ENCODE measurements around the gene RPS6KL1.

The RPS6KL1 gene

DNA sequence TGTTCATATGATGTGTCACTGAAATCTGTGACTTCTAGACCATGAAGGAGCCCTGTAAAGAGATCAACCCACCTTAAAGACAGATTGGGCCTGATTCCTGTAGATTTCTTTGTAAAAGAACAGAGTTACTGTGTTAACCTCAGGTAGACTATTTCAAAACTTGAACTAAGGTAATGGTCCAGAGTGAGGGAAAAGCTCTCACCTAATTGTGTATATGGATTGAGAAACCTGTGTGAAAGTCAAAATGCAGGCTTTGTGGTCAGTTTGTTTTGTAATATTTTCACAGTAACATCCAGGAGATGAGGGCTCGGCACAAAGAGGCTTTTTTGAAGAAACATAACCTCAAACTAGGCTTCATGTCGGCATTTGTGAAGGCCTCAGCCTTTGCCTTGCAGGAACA is 25.0 kb downstream of the RPS6KL1 start:
- Histone ChIP-seq H3K4me2 (ENCODE audit: insufficient read depth, low read length) (no peak overlapping the region), H3K36me3 (ENCODE audit: insufficient read depth, low read length) (peaks cover 98% of the 10 kb centered on the region), H2AFZ (ENCODE audit: low read depth, low read length) (no peak overlapping the region), H3K9ac (ENCODE audit: low read depth, low read length) (no peak overlapping the region), H3K27ac (ENCODE audit: low read length) (no peak overlapping the region), H3K9me3 (ENCODE audit: insufficient read depth, low read length, severe bottlenecking) (no peaks in the 10 kb centered on the region), H3K4me1 (ENCODE audit: insufficient read depth, low read length) (no peaks in the 10 kb centered on the region), H3K4me3 (ENCODE audit: low read depth in 1 of 2, low read length in 2 of 2) (no peak overlapping the region), H4K20me1 (ENCODE audit: insufficient read depth, low read length) (peaks cover 9% of the 10 kb centered on the region; the same call in 1 of the 2 replicates), H3K27me3 (ENCODE audit: insufficient read depth, low read length, poor library complexity) (no peaks in the 10 kb centered on the region), H3K79me2 (ENCODE audit: insufficient read depth, low read length) (0 out of 2 replicates have a peak, but pooled peaks cover 3% of the 10 kb centered on the region)
- no peak for ATAC-seq (ENCODE audit: insufficient read depth, low read depth)
- TF ChIP-seq, protein P1, sequence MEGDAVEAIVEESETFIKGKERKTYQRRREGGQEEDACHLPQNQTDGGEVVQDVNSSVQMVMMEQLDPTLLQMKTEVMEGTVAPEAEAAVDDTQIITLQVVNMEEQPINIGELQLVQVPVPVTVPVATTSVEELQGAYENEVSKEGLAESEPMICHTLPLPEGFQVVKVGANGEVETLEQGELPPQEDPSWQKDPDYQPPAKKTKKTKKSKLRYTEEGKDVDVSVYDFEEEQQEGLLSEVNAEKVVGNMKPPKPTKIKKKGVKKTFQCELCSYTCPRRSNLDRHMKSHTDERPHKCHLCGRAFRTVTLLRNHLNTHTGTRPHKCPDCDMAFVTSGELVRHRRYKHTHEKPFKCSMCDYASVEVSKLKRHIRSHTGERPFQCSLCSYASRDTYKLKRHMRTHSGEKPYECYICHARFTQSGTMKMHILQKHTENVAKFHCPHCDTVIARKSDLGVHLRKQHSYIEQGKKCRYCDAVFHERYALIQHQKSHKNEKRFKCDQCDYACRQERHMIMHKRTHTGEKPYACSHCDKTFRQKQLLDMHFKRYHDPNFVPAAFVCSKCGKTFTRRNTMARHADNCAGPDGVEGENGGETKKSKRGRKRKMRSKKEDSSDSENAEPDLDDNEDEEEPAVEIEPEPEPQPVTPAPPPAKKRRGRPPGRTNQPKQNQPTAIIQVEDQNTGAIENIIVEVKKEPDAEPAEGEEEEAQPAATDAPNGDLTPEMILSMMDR (IDR thresholded peaks at IDR 0.05; ENCODE audit: borderline replicate concordance, extremely low read depth, low read length, poor library complexity, severe bottlenecking), result no peak
- DNase-seq, result no peak

DNA sequence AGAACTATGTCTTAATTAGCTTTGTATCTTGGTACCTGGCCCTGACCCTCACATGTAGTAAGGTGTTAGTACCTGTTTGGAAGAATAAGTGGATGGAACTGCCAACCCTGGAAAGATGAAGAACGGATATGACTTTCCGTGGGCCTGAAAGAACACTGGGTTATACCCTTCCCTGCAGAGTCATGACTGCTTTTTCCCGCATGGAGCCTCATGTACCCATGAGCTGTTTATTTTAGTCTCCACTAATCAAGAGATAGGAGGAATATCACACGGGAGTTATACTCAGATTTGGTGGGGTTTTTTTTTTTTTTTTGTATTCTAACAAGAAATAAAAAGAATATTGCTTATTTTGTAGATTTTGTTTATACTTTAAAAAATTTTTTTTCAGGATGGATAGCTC is 25.4 kb downstream of the RPS6KL1 start:
- H3K27me3 ChIP-seq (ENCODE audit: insufficient read depth, low read length, poor library complexity), result no peaks in the 10 kb centered on the region

DNA sequence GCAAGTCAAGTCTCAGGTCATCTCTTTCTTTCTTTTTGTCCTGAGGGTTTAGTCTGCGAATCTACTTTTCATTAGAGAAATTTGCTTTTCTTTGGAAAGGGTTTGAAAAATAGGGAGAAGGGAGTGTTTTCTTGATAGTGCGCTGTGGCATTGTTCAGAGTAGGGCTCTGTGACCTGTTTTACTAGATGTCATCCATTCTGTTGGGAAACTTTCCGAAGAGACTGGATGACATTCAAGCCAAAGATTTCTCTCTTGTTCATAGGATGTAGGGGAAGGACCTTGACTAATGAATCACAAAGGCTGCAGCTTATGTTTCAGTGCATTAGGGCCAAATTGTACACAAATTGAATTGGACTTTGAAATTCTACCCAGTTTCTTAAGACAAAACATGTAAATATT is 26.7 kb downstream of the RPS6KL1 start:
- Histone ChIP-seq H3K27me3 (ENCODE audit: insufficient read depth, low read length, poor library complexity) (no peaks in the 10 kb centered on the region), H3K9ac (ENCODE audit: low read depth, low read length) (no peak overlapping the region), H3K4me1 (ENCODE audit: insufficient read depth, low read length) (no peaks in the 10 kb centered on the region), H3K4me3 (ENCODE audit: low read depth in 1 of 2, low read length in 2 of 2) (no peak overlapping the region), H3K36me3 (ENCODE audit: insufficient read depth, low read length) (peaks cover 98% of the 10 kb centered on the region), H2AFZ (ENCODE audit: low read depth, low read length) (no peak overlapping the region), H3K4me2 (ENCODE audit: insufficient read depth, low read length) (no peak overlapping the region), H3K27ac (ENCODE audit: low read length) (no peak overlapping the region), H4K20me1 (ENCODE audit: insufficient read depth, low read length) (peaks cover 9% of the 10 kb centered on the region; the same call in 1 of the 2 replicates), H3K9me3 (ENCODE audit: insufficient read depth, low read length, severe bottlenecking) (no peaks in the 10 kb centered on the region), H3K79me2 (ENCODE audit: insufficient read depth, low read length) (0 out of 2 replicates have a peak, but pooled peaks cover 3% of the 10 kb centered on the region)
- DNase-seq (no peak), ATAC-seq (ENCODE audit: insufficient read depth, low read depth) (no peak)
- no peak for TF ChIP-seq EZH2 (IDR thresholded peaks at IDR 0.05; ENCODE audit: borderline replicate concordance, low read depth, low read length, severe bottlenecking)
- TF ChIP-seq, protein P1 (IDR thresholded peaks at IDR 0.05; ENCODE audit: borderline replicate concordance, extremely low read depth, low read length, poor library complexity, severe bottlenecking), result no peak

More for the DNA sequence above, 25.4 kb downstream of the RPS6KL1 start:
- H3K9me3 ChIP-seq (ENCODE audit: insufficient read depth, low read length, severe bottlenecking), result no peaks in the 10 kb centered on the region
- H4K20me1 ChIP-seq (ENCODE audit: insufficient read depth, low read length), result peaks cover 9% of the 10 kb centered on the region; the same call in 1 of the 2 replicates
- no peaks in the 10 kb centered on the region for H3K4me1 ChIP-seq (ENCODE audit: insufficient read depth, low read length)
- no peak overlapping the region for H2AFZ ChIP-seq (ENCODE audit: low read depth, low read length)
- H3K36me3 ChIP-seq (ENCODE audit: insufficient read depth, low read length), result peaks cover 98% of the 10 kb centered on the region
- H3K79me2 ChIP-seq (ENCODE audit: insufficient read depth, low read length), result 0 out of 2 replicates have a peak, but pooled peaks cover 3% of the 10 kb centered on the region
- TF ChIP-seq, protein P1 (IDR thresholded peaks at IDR 0.05; ENCODE audit: borderline replicate concordance, extremely low read depth, low read length, poor library complexity, severe bottlenecking), result no peak
- no peak for TF ChIP-seq EZH2 (IDR thresholded peaks at IDR 0.05; ENCODE audit: borderline replicate concordance, low read depth, low read length, severe bottlenecking)
- no peak overlapping the region for H3K4me2 ChIP-seq (ENCODE audit: insufficient read depth, low read length)
- no peak for ATAC-seq (ENCODE audit: insufficient read depth, low read depth)
- no peak overlapping the region for H3K27ac ChIP-seq (ENCODE audit: low read length)
- DNase-seq, result no peak
- H3K4me3 ChIP-seq (ENCODE audit: low read depth in 1 of 2, low read length in 2 of 2), result no peak overlapping the region
- H3K9ac ChIP-seq (ENCODE audit: low read depth, low read length), result no peak overlapping the region

Measured in DND-41 (cell line).